Measurements from ENCODE around the gene FAM120A. TPM values are rescaled to one million over a fixed set of nuclear protein-coding genes. Genes with fewer than 3 reads are reported as not detected.
A peak's percentile ranks its signal among the peaks of the same experiment; 100 is the strongest.

Gene FAM120A
- total RNA-seq, 1 donor from 2014 or later = 59.3 TPM

GRCh38 chr9:93567271-93567959, 115.9 kb downstream of the FAM120A start:
- DNase-seq (ENCODE audit: low spot score, unreplicated experiment) = no peak
- Mint-ChIP-seq H3K27ac (peak overlapping the region; percentile 94), H3K4me1 (ENCODE audit: low read depth) (peaks cover 5% of the 10 kb centered on the region), H3K36me3 (ENCODE audit: insufficient read depth) (peaks cover 19% of the 10 kb centered on the region), H3K27me3 (no peaks in the 10 kb centered on the region), H3K9me3 (ENCODE audit: low read depth) (peaks cover 10% of the 10 kb centered on the region), H3K4me3 (ENCODE audit: low read depth) (peak overlapping the region; percentile 74)
- TF ChIP-seq CTCF (IDR thresholded peaks at IDR 0.05; ENCODE audit: unreplicated experiment) = no peak

DNA sequence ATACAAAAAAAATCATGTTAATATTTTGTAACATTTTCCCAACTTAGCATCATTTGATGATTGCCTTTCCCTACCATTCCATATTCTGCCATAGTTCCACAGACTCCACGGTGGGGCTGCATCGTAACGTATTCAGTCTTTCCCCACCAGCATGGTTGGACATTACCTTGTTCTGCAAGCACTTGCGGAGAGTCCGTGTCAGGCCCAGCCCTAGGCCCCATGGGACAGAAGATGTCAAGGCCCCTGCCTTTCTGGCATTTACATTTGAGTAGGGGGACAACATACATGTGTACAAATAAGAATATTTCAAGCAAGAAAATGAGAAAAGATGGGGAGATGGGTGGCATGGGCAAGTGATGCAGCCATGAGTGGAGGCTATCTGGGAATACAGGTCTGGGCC, 116.7 kb downstream of the FAM120A start:
- TF ChIP-seq CTCF (IDR thresholded peaks at IDR 0.05; ENCODE audit: unreplicated experiment) = no peak
- H3K4me1 Mint-ChIP-seq (ENCODE audit: low read depth) = peaks cover 5% of the 10 kb centered on the region
- H3K36me3 Mint-ChIP-seq (ENCODE audit: insufficient read depth) = peaks cover 17% of the 10 kb centered on the region
- no peaks in the 10 kb centered on the region for H3K27me3 Mint-ChIP-seq
- no peak overlapping the region for H3K27ac Mint-ChIP-seq
- H3K4me3 Mint-ChIP-seq (ENCODE audit: low read depth) = no peak overlapping the region
- H3K9me3 Mint-ChIP-seq (ENCODE audit: low read depth) = peaks cover 10% of the 10 kb centered on the region
- DNase-seq (ENCODE audit: low spot score, unreplicated experiment) = no peak

GRCh38 chr9:93569621-93570174, 118.2 kb downstream of the FAM120A start:
- peaks cover 11% of the 10 kb centered on the region for H3K36me3 Mint-ChIP-seq (ENCODE audit: insufficient read depth)
- H3K4me1 Mint-ChIP-seq (ENCODE audit: low read depth) = peaks cover 5% of the 10 kb centered on the region
- no peak overlapping the region for H3K4me3 Mint-ChIP-seq (ENCODE audit: low read depth)
- H3K9me3 Mint-ChIP-seq (ENCODE audit: low read depth) = peaks cover 10% of the 10 kb centered on the region
- no peak for DNase-seq (ENCODE audit: low spot score, unreplicated experiment)
- peak overlapping the region; percentile 24 for H3K27ac Mint-ChIP-seq
- no peaks in the 10 kb centered on the region for H3K27me3 Mint-ChIP-seq
- no peak for TF ChIP-seq CTCF (IDR thresholded peaks at IDR 0.05; ENCODE audit: unreplicated experiment)

GRCh38 chr9:93572221-93572620, 120.7 kb downstream of the FAM120A start:
- no peak for DNase-seq (ENCODE audit: low spot score, unreplicated experiment)
- peaks cover 8% of the 10 kb centered on the region for H3K4me1 Mint-ChIP-seq (ENCODE audit: low read depth)
- H3K36me3 Mint-ChIP-seq (ENCODE audit: insufficient read depth) = peaks cover 11% of the 10 kb centered on the region
- no peak for TF ChIP-seq CTCF (IDR thresholded peaks at IDR 0.05; ENCODE audit: unreplicated experiment)
- no peaks in the 10 kb centered on the region for H3K27me3 Mint-ChIP-seq
- H3K4me3 Mint-ChIP-seq (ENCODE audit: low read depth) = no peak overlapping the region
- no peak overlapping the region for H3K27ac Mint-ChIP-seq
- H3K9me3 Mint-ChIP-seq (ENCODE audit: low read depth) = peaks cover 10% of the 10 kb centered on the region

DNA sequence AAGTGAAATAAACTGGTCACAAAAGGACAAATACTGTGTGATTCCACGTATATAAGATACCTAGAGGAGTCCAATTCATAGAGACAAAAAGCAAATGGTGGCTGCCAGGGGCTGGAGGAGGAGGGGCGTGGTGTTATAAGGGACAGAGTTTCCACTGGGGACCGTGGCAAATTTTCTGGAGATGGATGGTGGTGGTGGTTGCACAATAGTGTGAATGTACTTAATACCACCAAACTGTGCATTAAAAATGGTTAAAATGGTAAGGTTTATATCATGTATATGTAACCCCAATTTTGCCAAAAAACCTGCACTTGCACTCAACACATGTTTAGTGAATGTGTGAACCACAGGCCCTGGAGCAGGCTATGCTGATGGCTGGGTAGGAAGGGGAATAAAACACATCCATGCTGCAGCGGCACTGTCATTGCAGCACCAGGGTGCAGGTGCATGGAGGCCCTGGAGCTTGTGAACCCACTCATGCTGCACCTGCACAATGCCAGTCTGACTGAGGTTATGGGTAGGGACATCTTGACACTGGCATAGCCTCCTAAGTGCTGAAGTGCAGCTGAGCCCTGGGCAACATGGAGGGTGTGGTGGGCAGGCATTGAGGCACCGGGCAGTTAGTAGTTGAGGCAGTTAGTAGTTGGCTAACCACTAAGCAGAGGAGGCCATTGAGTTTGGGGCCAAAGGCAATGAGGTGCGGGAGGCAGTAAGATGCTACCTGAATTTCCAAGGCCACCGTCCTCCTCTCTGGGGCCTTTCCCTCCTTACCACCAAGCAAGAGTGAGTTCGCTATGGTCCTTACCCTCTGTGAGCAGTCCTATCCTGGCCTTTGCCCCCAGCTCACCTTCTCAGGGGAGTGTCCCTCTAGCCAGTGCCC, 121.4 kb downstream of the FAM120A start:
- no peak for TF ChIP-seq CTCF (IDR thresholded peaks at IDR 0.05; ENCODE audit: unreplicated experiment)
- Mint-ChIP-seq H3K27ac (no peak overlapping the region), H3K36me3 (ENCODE audit: insufficient read depth) (peaks cover 11% of the 10 kb centered on the region), H3K27me3 (no peaks in the 10 kb centered on the region), H3K9me3 (ENCODE audit: low read depth) (peaks cover 10% of the 10 kb centered on the region), H3K4me3 (ENCODE audit: low read depth) (no peak overlapping the region), H3K4me1 (ENCODE audit: low read depth) (peaks cover 10% of the 10 kb centered on the region)
- DNase-seq (ENCODE audit: low spot score, unreplicated experiment) = no peak

Data from progenitor cell of endocrine pancreas (in vitro differentiated cells).